ENCODE measurements around the gene MORC1. TPM values are rescaled to one million over a fixed set of nuclear protein-coding genes. Genes with fewer than 3 reads are reported as not detected.
"Not testable (repeated sequence)": the region's sequence is repeated elsewhere in the genome, so short reads cannot be mapped to it uniquely, and the experiment has no call there.

MORC1 gene
- total RNA-seq, 2 experiments from 2014 or later = not detected

DNA sequence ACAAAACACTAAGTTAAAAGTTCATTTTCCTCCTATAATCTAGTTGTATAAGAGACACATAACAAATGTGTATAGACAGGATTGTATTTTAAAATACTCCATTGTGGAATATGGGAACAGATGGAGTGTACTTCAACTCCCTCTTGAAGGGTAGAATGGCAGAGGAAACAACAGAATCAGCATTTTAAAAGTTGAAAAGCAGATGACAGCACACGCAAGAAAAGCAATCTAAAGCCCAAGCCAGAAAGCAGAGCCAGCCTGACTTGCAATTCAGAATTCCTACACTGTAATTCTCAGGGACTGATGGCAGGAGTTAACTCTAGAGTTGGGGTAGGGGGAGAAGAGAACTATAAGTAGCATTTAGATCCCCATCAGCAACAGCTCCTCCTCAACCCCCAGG lies 22.8 kb downstream of the MORC1 start:
- no peaks in the 10 kb centered on the region for H3K36me3 Mint-ChIP-seq (ENCODE audit: low read depth)
- ChIA-PET POLR2A (no interaction called here), CTCF (interaction anchor here (2.8 kb wide), 1 partner anchor 71 kb away, joined by 13 read pairs; no protein-coding TSS in a partner anchor)
- H3K4me1 Mint-ChIP-seq (ENCODE audit: low read depth) = no peaks in the 10 kb centered on the region
- DNase-seq (no peak), ATAC-seq (no peak)
- no peaks in the 10 kb centered on the region for H3K9me3 Mint-ChIP-seq (ENCODE audit: insufficient read depth)
- H3K4me3 Mint-ChIP-seq = no peak overlapping the region
- H3K27ac Mint-ChIP-seq = no peak overlapping the region
- H3K27me3 Mint-ChIP-seq (ENCODE audit: low read depth) = peaks cover 18% of the 10 kb centered on the region

DNA sequence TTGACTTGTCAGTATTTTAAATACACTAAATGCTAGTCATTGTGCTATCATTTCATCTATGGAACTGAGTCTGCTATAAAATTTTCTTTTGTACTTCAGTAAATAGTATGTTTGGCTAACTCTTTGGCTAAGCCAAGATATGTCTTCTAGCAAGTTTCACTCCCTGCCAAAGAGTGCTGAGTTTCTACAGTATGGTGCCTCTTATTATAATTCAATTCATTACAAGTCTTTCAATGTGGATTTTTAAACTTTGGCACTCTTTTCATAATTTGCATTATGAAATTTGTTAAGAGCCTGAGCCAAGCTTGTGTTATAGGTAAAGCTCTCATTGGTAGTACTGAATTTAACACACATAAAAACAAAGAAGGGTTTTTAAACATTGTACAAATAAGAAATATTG lies 24.4 kb downstream of the MORC1 start:
- H3K36me3 Mint-ChIP-seq (ENCODE audit: low read depth) = no peaks in the 10 kb centered on the region
- no peaks in the 10 kb centered on the region for H3K4me1 Mint-ChIP-seq (ENCODE audit: low read depth)
- no peaks in the 10 kb centered on the region for H3K9me3 Mint-ChIP-seq (ENCODE audit: insufficient read depth)
- CTCF ChIA-PET = interaction anchor here (2.8 kb wide), 1 partner anchor 70 kb away, joined by 13 read pairs; no protein-coding TSS in a partner anchor
- no peak overlapping the region for H3K4me3 Mint-ChIP-seq
- H3K27me3 Mint-ChIP-seq (ENCODE audit: low read depth) = peaks cover 23% of the 10 kb centered on the region
- no peak for ATAC-seq
- POLR2A ChIA-PET = no interaction called here
- no peak overlapping the region for H3K27ac Mint-ChIP-seq
- no peak for DNase-seq

DNA sequence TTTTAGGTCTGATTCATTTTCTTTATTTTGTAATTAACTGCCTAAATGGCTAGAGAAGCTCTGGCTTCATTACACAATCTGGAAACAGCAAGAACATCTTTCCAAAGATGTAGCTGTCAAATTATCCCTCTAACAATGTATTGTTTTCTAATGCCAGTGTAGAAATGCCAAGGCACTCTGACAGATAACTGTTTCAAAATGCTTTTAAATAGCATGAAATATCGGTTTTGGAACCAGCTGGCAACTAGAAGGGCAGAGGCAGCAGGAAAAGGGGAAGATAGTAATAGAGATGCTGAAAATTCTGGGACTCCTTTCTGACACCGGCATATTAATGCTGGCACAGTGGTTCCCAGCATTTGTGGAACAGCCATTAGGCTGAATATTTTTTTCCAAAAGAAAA lies 26.1 kb downstream of the MORC1 start:
- H3K4me1 Mint-ChIP-seq (ENCODE audit: low read depth) = no peaks in the 10 kb centered on the region
- DNase-seq (no peak), ATAC-seq (no peak)
- H3K9me3 Mint-ChIP-seq (ENCODE audit: insufficient read depth) = no peaks in the 10 kb centered on the region
- ChIA-PET CTCF (no interaction called here), POLR2A (no interaction called here)
- H3K4me3 Mint-ChIP-seq = no peak overlapping the region
- peaks cover 34% of the 10 kb centered on the region for H3K27me3 Mint-ChIP-seq (ENCODE audit: low read depth)
- H3K36me3 Mint-ChIP-seq (ENCODE audit: low read depth) = no peaks in the 10 kb centered on the region
- no peak overlapping the region for H3K27ac Mint-ChIP-seq

DNA sequence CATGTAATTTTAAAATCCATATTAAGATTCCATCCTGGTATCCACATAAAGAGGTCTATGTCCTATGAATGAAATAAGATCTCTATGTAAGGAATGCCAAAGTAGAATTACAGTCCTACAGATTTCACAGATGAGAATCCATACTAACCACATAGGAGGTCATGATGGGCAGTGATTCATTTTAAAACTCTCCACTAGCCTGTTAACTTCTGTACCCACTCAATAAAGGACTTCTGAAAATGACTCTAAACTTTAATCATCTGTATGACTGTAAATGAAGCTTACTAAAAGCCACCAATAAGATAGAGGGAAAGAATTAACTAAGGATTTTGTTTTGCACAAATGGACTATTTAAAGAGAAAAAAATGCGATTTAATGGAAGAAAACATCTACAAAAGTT lies 28.7 kb downstream of the MORC1 start:
- POLR2A ChIA-PET = no interaction called here
- no peak for ATAC-seq
- CTCF ChIA-PET = no interaction called here

DNA sequence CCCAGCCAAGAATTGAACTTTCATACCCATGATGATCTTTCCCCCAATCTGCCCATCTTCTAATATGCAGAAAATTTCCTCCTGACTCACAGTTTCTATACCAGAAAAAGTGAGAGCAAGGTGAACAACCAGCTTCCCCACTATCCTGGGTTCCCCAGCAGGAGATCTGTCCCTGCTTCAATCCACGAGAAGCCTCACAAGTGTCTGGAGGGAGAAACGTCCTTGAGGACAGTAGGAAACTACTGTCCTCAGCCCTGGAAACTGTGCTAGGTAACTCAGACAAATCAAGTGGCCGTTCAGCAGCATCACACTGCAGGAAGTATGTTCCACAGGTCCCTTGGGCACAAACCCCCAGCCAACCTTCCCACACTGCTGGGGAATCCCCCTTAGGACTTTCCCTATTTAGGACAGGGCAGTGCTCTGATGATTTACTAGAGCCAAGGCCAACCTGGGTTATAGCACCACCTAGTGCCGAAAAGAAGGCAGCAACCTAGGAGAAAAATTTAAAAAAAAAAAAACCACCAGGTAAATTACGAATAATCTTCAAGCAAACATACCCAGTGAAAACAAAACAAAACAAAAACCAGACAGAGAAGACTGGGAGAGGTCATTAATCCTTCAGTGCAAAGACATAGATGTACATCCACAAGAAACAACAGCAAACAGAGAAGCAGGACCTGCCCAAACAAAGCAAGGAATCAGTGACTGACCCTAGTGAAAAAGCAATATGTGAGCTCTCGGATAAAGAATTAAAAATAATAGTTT lies 36.0 kb downstream of the MORC1 start:
- no peaks in the 10 kb centered on the region for H3K4me1 Mint-ChIP-seq (ENCODE audit: low read depth)
- H3K27ac Mint-ChIP-seq = no peak overlapping the region
- ATAC-seq = peak; percentile 71
- peak; percentile 51 for DNase-seq
- CTCF ChIA-PET = interaction anchor here (0.7 to 2.5 kb wide), 15 partner anchors 8 to 593 kb away, joined by 3 to 39 read pairs (median 4); no protein-coding TSS in a partner anchor
- no peaks in the 10 kb centered on the region for H3K9me3 Mint-ChIP-seq (ENCODE audit: insufficient read depth)
- no peak overlapping the region for H3K4me3 Mint-ChIP-seq
- no peaks in the 10 kb centered on the region for H3K36me3 Mint-ChIP-seq (ENCODE audit: low read depth)
- POLR2A ChIA-PET = no interaction called here
- peaks cover 16% of the 10 kb centered on the region for H3K27me3 Mint-ChIP-seq (ENCODE audit: low read depth)

More for the DNA sequence above, 28.7 kb downstream of the MORC1 start:
- no peak for DNase-seq
- H3K27ac Mint-ChIP-seq = no peak overlapping the region
- no peaks in the 10 kb centered on the region for H3K9me3 Mint-ChIP-seq (ENCODE audit: insufficient read depth)
- H3K27me3 Mint-ChIP-seq (ENCODE audit: low read depth) = peaks cover 34% of the 10 kb centered on the region
- no peak overlapping the region for H3K4me3 Mint-ChIP-seq
- H3K4me1 Mint-ChIP-seq (ENCODE audit: low read depth) = no peaks in the 10 kb centered on the region
- H3K36me3 Mint-ChIP-seq (ENCODE audit: low read depth) = no peaks in the 10 kb centered on the region

DNA sequence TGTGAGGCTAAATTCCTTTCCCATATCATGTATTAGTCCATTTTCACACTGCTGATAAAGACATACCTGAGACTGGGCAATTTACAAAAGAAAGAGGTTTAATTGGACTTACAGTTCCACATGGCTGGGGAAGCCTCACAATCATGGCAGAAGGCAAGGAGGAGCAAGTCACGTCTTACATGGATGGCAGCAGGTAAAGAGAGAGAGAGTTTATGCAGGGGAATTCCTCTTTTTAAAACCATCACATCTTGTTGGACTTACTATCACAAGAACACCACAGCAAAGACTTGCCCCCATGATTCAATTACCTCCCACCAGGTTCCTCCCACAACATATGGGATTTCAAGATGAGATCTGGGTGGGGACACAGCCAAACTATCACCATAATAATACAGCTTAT lies 37.8 kb downstream of the MORC1 start:
- DNase-seq; H3K9me3 Mint-ChIP-seq (ENCODE audit: insufficient read depth); H3K4me1 Mint-ChIP-seq (ENCODE audit: low read depth); ATAC-seq; H3K36me3 Mint-ChIP-seq (ENCODE audit: low read depth); H3K27ac Mint-ChIP-seq; POLR2A ChIA-PET; H3K4me3 Mint-ChIP-seq: not testable (repeated sequence)
- CTCF ChIA-PET = interaction anchor here (1.3 to 2.5 kb wide), 3 partner anchors 9 to 165 kb away, joined by 3 to 39 read pairs (median 8); no protein-coding TSS in a partner anchor
- H3K27me3 Mint-ChIP-seq (ENCODE audit: low read depth) = peaks cover 22% of the 10 kb centered on the region

DNA sequence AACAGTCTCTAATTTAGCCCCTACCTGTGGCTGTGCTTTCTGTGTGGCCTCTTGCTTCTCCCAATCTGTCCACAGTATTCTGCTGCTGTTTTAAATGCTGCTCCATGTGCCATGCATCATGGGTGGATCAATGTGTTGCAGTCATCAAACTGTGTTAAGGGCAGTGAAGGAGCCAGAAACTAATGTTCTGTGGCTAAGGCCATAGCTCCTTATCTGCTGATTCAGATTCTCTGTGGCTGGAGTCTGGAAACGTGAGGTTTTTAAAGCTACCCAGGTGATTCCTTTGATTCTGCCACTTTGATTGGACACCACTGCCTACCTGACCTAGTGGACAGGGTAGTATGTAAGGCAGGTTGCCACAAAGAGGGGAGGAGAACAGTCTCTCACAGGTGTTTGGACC lies 44.8 kb downstream of the MORC1 start:
- POLR2A ChIA-PET = no interaction called here
- Mint-ChIP-seq H3K4me1 (ENCODE audit: low read depth) (peaks cover 8% of the 10 kb centered on the region), H3K4me3 (no peak overlapping the region), H3K36me3 (ENCODE audit: low read depth) (no peaks in the 10 kb centered on the region), H3K27me3 (ENCODE audit: low read depth) (peaks cover 31% of the 10 kb centered on the region), H3K9me3 (ENCODE audit: insufficient read depth) (no peaks in the 10 kb centered on the region), H3K27ac (no peak overlapping the region)
- CTCF ChIA-PET = interaction anchor here (1.0 kb wide), 1 partner anchor 49 kb away, joined by 3 read pairs; no protein-coding TSS in a partner anchor
- no peak for DNase-seq
- no peak for ATAC-seq

DNA sequence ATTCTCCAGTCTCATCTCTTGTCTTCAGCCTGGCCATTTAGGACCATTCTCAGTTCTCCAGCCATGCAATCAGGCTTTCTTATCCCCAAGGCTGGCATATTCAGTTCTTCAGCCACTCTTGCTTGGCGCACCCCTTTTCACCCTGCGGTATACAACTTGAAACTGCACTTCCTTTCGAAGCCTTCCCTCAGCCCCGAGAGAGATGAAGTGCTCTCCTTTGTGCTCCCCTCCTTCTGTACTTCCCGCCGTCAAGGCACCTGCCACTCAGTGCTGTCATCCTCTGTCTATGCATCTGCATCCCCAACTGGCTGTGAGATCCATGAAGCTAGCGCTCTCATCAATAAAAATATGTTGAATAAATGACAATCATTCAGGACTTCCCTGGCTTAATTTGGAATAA lies 45.7 kb downstream of the MORC1 start:
- peaks cover 28% of the 10 kb centered on the region for H3K27me3 Mint-ChIP-seq (ENCODE audit: low read depth)
- peak; percentile 72 for ATAC-seq
- ChIA-PET POLR2A (no interaction called here), CTCF (interaction anchor here (2.1 to 2.5 kb wide), 2 partner anchors 9 to 49 kb away, joined by 8 to 11 read pairs; no protein-coding TSS in a partner anchor)
- H3K4me1 Mint-ChIP-seq (ENCODE audit: low read depth) = peaks cover 8% of the 10 kb centered on the region
- H3K9me3 Mint-ChIP-seq (ENCODE audit: insufficient read depth) = no peaks in the 10 kb centered on the region
- H3K36me3 Mint-ChIP-seq (ENCODE audit: low read depth) = no peaks in the 10 kb centered on the region
- H3K27ac Mint-ChIP-seq = no peak overlapping the region
- DNase-seq = peak; percentile 30
- no peak overlapping the region for H3K4me3 Mint-ChIP-seq

DNA sequence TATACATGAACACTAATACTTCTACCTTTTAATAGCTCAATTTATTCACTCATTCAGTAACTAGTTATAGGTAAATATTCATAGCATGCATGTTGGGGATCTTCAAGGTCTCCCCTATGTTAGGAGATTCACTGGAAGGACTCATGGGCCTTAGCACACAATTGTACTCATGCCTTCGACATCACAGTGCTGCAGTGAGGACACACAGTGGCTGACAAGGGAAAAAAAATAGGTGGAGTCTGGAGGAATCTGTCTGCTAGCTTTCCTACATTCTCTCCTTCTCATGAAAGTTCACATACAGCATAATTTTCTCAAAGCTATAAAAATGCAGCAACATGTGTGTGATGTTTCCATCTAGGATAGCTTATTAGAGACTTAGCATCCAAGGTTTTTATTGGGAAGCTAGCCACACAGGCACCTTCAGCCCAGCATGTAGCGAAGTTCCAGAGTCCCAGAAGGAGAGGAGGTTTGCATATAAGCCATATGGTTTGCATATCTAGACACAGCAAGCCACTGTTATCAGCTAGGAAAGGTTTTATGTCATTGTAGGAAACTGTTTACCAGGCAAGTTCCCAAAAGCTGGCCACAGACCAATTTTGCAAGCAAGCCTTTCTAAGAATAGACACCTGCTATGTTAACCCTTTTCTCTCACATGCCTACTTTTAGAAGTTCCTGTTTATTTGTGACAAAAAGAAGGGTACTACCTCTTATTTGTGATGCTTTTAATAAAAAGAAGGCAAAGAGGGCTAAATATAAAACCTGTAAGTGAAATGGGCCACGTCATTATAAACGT lies 46.4 kb downstream of the MORC1 start:
- H3K9me3 Mint-ChIP-seq (ENCODE audit: insufficient read depth) = no peaks in the 10 kb centered on the region
- H3K36me3 Mint-ChIP-seq (ENCODE audit: low read depth) = no peaks in the 10 kb centered on the region
- peaks cover 27% of the 10 kb centered on the region for H3K27me3 Mint-ChIP-seq (ENCODE audit: low read depth)
- no peak overlapping the region for H3K4me3 Mint-ChIP-seq
- POLR2A ChIA-PET = interaction anchor here (0.6 kb wide), 1 partner anchor 546 kb away, joined by 3 read pairs; no protein-coding TSS in a partner anchor
- peaks cover 8% of the 10 kb centered on the region for H3K4me1 Mint-ChIP-seq (ENCODE audit: low read depth)
- ATAC-seq = no peak
- no peak for DNase-seq
- no peak overlapping the region for H3K27ac Mint-ChIP-seq
- CTCF ChIA-PET = interaction anchor here (0.9 to 2.5 kb wide), 5 partner anchors 9 to 48 kb away, joined by 3 to 11 read pairs (median 5); no protein-coding TSS in a partner anchor

DNA sequence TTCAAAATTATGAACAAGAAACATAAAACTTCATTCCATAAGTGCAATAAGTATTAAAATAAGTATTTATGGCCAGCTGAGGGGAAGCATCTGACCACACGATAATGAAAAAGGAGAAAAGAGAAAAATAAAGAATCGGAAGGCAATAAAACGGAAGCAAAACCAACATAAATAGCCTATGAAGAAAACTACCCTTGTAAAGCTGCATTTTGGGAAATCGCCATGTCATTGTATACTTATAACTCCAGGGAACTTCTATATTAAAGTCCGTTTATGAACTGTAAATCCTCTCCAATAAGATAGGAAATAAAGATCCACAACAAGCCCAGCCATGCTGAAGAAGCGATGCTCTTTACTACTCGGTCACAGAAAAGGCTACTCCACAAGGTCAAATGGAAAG lies 47.7 kb downstream of the MORC1 start:
- ChIA-PET POLR2A (no interaction called here), CTCF (interaction anchor here (1.1 to 2.5 kb wide), 4 partner anchors 11 to 47 kb away, joined by 5 to 11 read pairs (median 6); no protein-coding TSS in a partner anchor)
- H3K27ac Mint-ChIP-seq = no peak overlapping the region
- peaks cover 21% of the 10 kb centered on the region for H3K27me3 Mint-ChIP-seq (ENCODE audit: low read depth)
- no peak for DNase-seq
- H3K9me3 Mint-ChIP-seq (ENCODE audit: insufficient read depth) = no peaks in the 10 kb centered on the region
- H3K36me3 Mint-ChIP-seq (ENCODE audit: low read depth) = no peaks in the 10 kb centered on the region
- no peak overlapping the region for H3K4me3 Mint-ChIP-seq
- H3K4me1 Mint-ChIP-seq (ENCODE audit: low read depth) = peaks cover 8% of the 10 kb centered on the region
- no peak for ATAC-seq

DNA sequence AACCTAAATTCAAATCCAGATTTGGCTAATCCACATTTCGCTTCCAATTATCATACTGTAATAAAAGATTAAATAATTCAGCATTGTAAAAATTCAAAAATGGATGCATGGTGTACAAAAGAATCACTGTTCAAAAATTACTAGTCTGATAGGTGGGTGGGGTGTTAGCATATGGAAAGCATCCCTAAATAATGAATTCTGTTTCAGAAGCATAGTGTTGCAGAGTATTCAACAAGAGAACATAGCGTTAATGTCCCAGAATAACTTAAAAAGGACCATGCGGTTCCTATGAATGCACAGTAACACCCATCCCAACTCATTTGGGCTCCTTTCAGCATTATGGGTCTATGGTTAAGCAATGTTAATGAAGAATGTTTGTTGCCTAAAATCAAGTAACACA lies 51.1 kb downstream of the MORC1 start:
- H3K4me3 Mint-ChIP-seq = no peak overlapping the region
- no peaks in the 10 kb centered on the region for H3K4me1 Mint-ChIP-seq (ENCODE audit: low read depth)
- no peak for ATAC-seq
- no peaks in the 10 kb centered on the region for H3K9me3 Mint-ChIP-seq (ENCODE audit: insufficient read depth)
- H3K27me3 Mint-ChIP-seq (ENCODE audit: low read depth) = peaks cover 16% of the 10 kb centered on the region
- ChIA-PET POLR2A (no interaction called here), CTCF (no interaction called here)
- no peak for DNase-seq
- no peaks in the 10 kb centered on the region for H3K36me3 Mint-ChIP-seq (ENCODE audit: low read depth)
- H3K27ac Mint-ChIP-seq = no peak overlapping the region

DNA sequence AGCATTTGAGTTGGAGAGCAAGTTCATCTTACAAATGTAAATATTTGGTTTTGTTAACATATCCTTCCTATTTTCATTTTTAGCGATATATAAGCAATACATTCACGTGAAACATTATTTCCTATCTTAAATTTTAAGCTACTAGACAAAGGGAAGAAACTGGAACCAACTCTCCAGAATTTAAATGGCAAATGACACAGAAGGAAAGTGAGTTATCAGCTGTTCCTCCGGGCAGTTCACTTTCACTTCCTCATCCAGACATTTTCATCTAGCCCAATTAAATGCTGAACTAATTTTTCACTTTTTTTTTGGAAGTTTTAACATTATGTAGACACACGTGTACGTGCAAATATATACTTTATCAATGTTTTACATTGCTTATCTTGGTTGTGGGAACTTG lies 58.7 kb downstream of the MORC1 start:
- Mint-ChIP-seq H3K27me3 (ENCODE audit: low read depth) (peaks cover 24% of the 10 kb centered on the region), H3K9me3 (ENCODE audit: insufficient read depth) (no peaks in the 10 kb centered on the region), H3K27ac (no peak overlapping the region), H3K4me3 (no peak overlapping the region), H3K4me1 (ENCODE audit: low read depth) (peaks cover 7% of the 10 kb centered on the region), H3K36me3 (ENCODE audit: low read depth) (no peaks in the 10 kb centered on the region)
- POLR2A ChIA-PET = no interaction called here
- ATAC-seq (no peak), DNase-seq (no peak)
- CTCF ChIA-PET = interaction anchor here (1.0 to 1.5 kb wide), 2 partner anchors 22 to 35 kb away, joined by 3 to 4 read pairs; no protein-coding TSS in a partner anchor

All from activated CD8-positive, alpha-beta T cell treated with anti-CD3 and anti-CD28 coated beads, Interleukin-2, amount 10 ng/mL, durations not matched to agents 7 days and 5 days (primary cell).